GM23248 (cell line): ENCODE data around the gene MYCBP2.

Experiments used
- EZH2 ChIP-seq: fragments of 200-600 bp; sonication (generic); IDR thresholded peaks from 2 replicates; pipeline ENCODE4 v1.6.1; 2018; ENCODE audit warnings: antibody characterized with exemption, mild to moderate bottlenecking; ENCODE audit not compliant: insufficient read depth, poor library complexity, severe bottlenecking
- EZH2phosphoT487 ChIP-seq: fragments of 200-600 bp; sonication (generic); IDR thresholded peaks from 2 replicates; pipeline ENCODE4 v1.6.1; 2018; ENCODE audit warnings: antibody characterized with exemption, moderate library complexity, mild to moderate bottlenecking, low read depth; ENCODE audit not compliant: insufficient read depth

- no peak for TF ChIP-seq EZH2
- TF ChIP-seq EZH2phosphoT487 = no peak
Observed at GRCh38 chr13:77040076-77040475, 286.8 kb downstream of the MYCBP2 start.
